Mesothelial cell of epicardium (in vitro differentiated cells): Measurements from ENCODE around the gene METTL21A. TPM values are rescaled to one million over a fixed set of nuclear protein-coding genes. Genes with fewer than 3 reads are reported as not detected.

ENCODE experiments used
- DNase-seq, 2 experiments: peaks; one replicate each; pipeline ENCODE4 v3.0.0; 2021; ENCODE audit warnings: low spot score in 2 of 2; ENCODE audit not compliant: unreplicated experiment in 2 of 2
- H3K27ac Mint-ChIP-seq: 2 replicates; pipeline ENCODE4 v1.8.0; 2021; ENCODE audit warnings: mixed read lengths
- H3K27me3 Mint-ChIP-seq: 2 replicates; pipeline ENCODE4 v1.8.0; 2021; ENCODE audit warnings: low read depth, mixed read lengths
- H3K36me3 Mint-ChIP-seq: 2 replicates; pipeline ENCODE4 v1.8.0; 2021; ENCODE audit warnings: mixed read lengths
- H3K4me1 Mint-ChIP-seq: 2 replicates; pipeline ENCODE4 v1.8.0; 2021; ENCODE audit warnings: mixed read lengths
- H3K4me3 Mint-ChIP-seq: 2 replicates; pipeline ENCODE4 v1.8.0; 2021; ENCODE audit warnings: mild to moderate bottlenecking, moderate library complexity, mixed read lengths
- H3K9me3 Mint-ChIP-seq: 2 replicates; pipeline ENCODE4 v1.8.0; 2021; ENCODE audit warnings: mixed read lengths
- CTCF ChIP-seq: fragments of 200-600 bp; sonication (generic); IDR thresholded peaks from one replicate; pipeline ENCODE4 v1.5.0; 2021; ENCODE audit warnings: antibody characterized with exemption; ENCODE audit not compliant: unreplicated experiment
- total RNA-seq: library from RNA; stranded (reverse); gene quantifications from 3 replicates; pipeline ENCODE4 v1.2.1, GENCODE V29; 2021

Gene METTL21A
- total RNA-seq, 1 donor from 2014 or later: 18.6 TPM

GRCh38 chr2:207606399-207606798, 18.8 kb downstream of the METTL21A start:
- H3K27me3 Mint-ChIP-seq: no peaks in the 10 kb centered on the region
- peaks cover 21% of the 10 kb centered on the region for H3K36me3 Mint-ChIP-seq
- no peak overlapping the region for H3K4me3 Mint-ChIP-seq
- H3K9me3 Mint-ChIP-seq: peaks cover 10% of the 10 kb centered on the region
- TF ChIP-seq CTCF: no peak
- H3K4me1 Mint-ChIP-seq: peaks cover 5% of the 10 kb centered on the region
- no peak overlapping the region for H3K27ac Mint-ChIP-seq
- no peak for DNase-seq

- peaks cover 16% of the 10 kb centered on the region for H3K36me3 Mint-ChIP-seq
- no peak for DNase-seq
- H3K4me3 Mint-ChIP-seq: no peak overlapping the region
- peaks cover 22% of the 10 kb centered on the region for H3K4me1 Mint-ChIP-seq
- peak overlapping the region; percentile 31 for H3K27ac Mint-ChIP-seq
- H3K27me3 Mint-ChIP-seq: no peaks in the 10 kb centered on the region
- H3K9me3 Mint-ChIP-seq: peaks cover 5% of the 10 kb centered on the region
- no peak for TF ChIP-seq CTCF
Observed at GRCh38 chr2:207603486-207603885, 21.7 kb downstream of the METTL21A start.

GRCh38 chr2:207601774-207602173, 23.4 kb downstream of the METTL21A start:
- Mint-ChIP-seq H3K27me3 (no peaks in the 10 kb centered on the region), H3K4me1 (peaks cover 22% of the 10 kb centered on the region), H3K27ac (peak overlapping the region; percentile 14), H3K9me3 (no peaks in the 10 kb centered on the region), H3K4me3 (no peak overlapping the region), H3K36me3 (peaks cover 15% of the 10 kb centered on the region)
- no peak for TF ChIP-seq CTCF
- no peak for DNase-seq

GRCh38 chr2:207600231-207600630, 25.0 kb downstream of the METTL21A start:
- no peak for TF ChIP-seq CTCF
- H3K4me3 Mint-ChIP-seq: no peak overlapping the region
- H3K36me3 Mint-ChIP-seq: peaks cover 19% of the 10 kb centered on the region
- peak overlapping the region; percentile 49 for H3K27ac Mint-ChIP-seq
- DNase-seq: no peak
- H3K4me1 Mint-ChIP-seq: peaks cover 22% of the 10 kb centered on the region
- H3K9me3 Mint-ChIP-seq: no peaks in the 10 kb centered on the region
- H3K27me3 Mint-ChIP-seq: no peaks in the 10 kb centered on the region

GRCh38 chr2:207599636-207600035, 25.6 kb downstream of the METTL21A start:
- no peak for DNase-seq
- Mint-ChIP-seq H3K27ac (peak overlapping the region; percentile 73), H3K4me3 (no peak overlapping the region), H3K9me3 (no peaks in the 10 kb centered on the region), H3K4me1 (peaks cover 22% of the 10 kb centered on the region), H3K36me3 (peaks cover 17% of the 10 kb centered on the region), H3K27me3 (no peaks in the 10 kb centered on the region)
- no peak for TF ChIP-seq CTCF

- Mint-ChIP-seq H3K27me3 (no peaks in the 10 kb centered on the region), H3K36me3 (peaks cover 51% of the 10 kb centered on the region), H3K4me1 (peaks cover 8% of the 10 kb centered on the region), H3K27ac (no peak overlapping the region), H3K9me3 (peaks cover 13% of the 10 kb centered on the region), H3K4me3 (no peak overlapping the region)
- DNase-seq: no peak
- TF ChIP-seq CTCF: no peak
Observed at GRCh38 chr2:207594731-207595130, 30.5 kb downstream of the METTL21A start.
